Measurements from ENCODE around the gene MMP2.

MMP2 gene

DNA sequence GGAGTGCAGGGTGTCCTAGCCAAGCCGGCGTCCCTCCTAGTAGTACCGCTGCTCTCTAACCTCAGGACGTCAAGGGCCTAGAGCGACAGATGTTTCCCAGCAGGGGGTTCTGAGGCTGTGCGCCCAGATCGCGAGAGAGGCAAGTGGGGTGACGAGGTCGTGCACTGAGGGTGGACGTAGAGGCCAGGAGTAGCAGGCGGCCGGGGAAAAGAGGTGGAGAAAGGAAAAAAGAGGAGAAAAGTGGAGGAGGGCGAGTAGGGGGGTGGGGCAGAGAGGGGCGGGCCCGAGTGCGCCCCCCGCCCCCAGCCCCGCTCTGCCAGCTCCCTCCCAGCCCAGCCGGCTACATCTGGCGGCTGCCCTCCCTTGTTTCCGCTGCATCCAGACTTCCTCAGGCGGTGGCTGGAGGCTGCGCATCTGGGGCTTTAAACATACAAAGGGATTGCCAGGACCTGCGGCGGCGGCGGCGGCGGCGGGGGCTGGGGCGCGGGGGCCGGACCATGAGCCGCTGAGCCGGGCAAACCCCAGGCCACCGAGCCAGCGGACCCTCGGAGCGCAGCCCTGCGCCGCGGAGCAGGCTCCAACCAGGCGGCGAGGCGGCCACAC lies at the start of gene MMP2:
Gene MMP2, plus strand, starts transcription at position 372 of the 603 bp plus-strand sequence. CDS start 282 bp downstream, outside the sequence.
- FAIRE-seq: no peak
- DNase-seq (ENCODE audit: insufficient read length, low spot score): no peak

DNA sequence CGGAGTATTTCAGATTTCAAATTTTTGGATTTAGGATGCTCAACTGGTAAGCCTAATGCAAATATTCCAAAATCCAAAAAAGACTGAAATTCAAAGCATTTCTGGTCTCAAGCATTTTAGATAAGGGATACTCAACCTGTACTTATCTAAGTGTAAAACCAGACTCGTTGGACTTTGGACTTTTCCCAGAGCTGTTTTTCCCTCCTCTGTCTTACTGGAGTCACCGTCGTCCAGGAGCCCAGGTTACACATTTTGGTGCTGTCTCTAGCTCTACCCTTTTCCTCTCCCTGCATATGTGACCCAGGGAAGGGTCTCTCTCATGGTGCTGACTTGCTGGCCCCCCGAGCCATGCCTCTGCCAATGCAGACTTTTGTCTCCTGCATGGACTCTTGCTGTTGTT lies 46.0 kb upstream of the MMP2 start:
- DNase-seq (ENCODE audit: insufficient read length, low spot score): no peak
- no peak for FAIRE-seq

DNA sequence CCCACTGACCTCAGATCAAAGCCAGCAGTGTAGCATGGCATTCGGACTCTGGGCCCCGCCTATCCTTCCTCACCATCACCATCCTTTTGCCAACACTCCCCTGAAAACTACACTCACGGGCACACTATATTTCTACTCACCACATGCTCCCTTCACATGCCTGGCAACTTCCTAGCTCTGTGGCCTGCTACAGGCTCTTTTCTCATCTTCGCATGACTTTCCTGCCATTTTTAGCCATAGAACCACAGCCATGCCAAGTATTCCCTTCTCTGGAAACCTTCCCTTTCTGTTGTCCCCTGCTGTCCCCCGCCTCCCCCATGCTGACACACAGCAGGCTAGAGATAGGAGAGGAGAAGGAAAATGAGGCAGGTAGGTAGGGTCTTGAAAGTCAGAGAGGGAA lies 45.5 kb upstream of the MMP2 start:
- no peak for FAIRE-seq

DNA sequence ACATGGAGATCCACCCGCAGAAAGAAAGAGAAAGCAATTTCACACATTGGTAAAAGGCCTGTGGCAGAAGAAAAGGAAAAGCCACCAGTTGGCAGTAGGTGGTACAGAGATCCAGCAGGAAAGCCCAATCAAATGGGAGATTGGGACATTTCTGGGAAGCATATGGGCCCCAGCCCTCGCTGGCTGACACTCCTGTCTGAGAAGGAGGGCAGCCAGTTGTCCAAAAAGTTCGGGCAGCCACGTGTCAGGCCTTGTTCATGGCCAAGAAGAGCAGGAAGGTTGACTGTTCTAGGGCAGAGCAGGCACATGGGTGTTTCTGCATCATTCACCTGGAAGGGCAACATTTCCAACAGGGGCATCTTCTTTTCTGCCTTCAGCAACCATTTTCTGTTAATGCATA lies 45.0 kb upstream of the MMP2 start:
- no peak for DNase-seq (ENCODE audit: insufficient read length, low spot score)
- FAIRE-seq: no peak

More for the DNA sequence above, 45.5 kb upstream of the MMP2 start:
- DNase-seq (ENCODE audit: insufficient read length, low spot score): no peak

DNA sequence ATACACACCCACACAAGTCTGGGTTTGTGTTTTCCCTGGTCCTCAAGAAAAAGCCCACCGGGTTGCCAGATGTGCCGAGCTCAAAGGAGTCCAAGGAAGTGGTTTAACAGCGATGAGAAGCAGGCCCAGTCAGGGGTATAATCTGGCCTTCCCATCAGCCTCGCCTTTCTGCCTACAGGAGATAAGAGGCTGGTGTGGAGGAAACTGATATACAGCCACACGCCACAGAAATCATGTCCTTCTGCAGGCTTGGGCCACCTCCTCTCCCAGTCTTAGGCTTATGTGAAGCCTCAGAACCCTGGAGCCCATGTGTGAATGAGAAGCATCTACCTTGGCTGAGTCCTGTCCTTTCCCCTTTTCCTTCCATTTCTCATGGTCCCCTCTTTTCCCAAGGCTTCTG lies 43.6 kb upstream of the MMP2 start:
- FAIRE-seq (no peak), DNase-seq (ENCODE audit: insufficient read length, low spot score) (no peak)

DNA sequence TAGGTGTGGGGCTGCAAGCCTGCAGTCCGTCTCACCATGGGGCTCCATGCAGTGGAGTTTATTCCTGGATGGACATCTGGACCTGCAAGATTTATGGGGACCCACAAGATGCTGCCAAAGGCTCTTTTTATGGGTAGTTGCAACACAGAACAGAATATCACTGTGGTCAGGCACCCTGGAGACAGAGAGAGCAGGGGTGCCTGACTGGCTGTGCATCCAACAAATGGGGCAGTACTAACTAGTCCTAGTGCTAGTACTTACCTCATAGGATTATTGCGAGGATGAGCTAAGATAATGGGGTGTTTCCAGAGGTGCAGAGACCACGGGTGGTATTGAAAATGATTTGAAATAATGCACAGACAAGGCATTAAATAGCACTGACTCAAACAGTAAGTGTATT lies 42.4 kb upstream of the MMP2 start:
- DNase-seq (ENCODE audit: insufficient read length, low spot score): no peak
- FAIRE-seq: no peak

DNA sequence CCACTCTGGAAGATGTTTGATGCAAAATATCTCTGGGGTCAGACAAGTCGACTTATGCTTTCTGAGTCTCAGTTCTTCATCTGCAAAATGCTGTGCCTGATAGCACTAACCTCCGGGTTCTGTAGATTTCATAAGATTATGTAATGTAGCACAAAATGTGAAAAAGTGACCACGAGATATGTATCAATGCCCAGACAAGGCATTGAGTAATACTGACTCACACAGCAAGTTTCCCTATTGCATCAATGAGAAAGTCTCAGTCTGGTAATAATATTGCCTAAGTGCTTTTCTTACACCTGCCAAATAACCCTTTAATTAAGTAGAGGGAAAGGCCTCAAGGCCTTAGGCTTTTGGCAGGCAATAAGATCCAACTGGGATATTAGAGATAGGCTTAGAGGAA lies 41.4 kb upstream of the MMP2 start:
- DNase-seq (ENCODE audit: insufficient read length, low spot score) (no peak), FAIRE-seq (no peak)

DNA sequence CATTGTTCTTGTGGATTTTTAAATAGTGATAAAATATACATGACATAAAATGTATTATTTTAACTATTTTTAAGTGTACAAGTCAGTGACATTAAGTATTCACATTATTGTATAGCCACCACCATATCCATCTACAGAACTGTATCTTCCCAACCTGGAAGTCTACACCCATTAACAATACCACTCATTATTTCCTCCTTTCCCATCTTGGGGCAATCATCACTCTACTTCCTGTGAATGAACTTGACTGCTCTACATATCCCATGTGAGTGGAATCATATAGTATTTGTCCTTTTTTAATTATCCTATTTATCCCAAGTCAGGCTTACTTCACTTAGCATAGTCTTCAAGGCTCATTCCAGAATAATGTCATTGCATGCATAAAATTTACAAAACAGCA lies 40.7 kb upstream of the MMP2 start:
- DNase-seq (ENCODE audit: insufficient read length, low spot score): no peak
- FAIRE-seq: no peak

DNA sequence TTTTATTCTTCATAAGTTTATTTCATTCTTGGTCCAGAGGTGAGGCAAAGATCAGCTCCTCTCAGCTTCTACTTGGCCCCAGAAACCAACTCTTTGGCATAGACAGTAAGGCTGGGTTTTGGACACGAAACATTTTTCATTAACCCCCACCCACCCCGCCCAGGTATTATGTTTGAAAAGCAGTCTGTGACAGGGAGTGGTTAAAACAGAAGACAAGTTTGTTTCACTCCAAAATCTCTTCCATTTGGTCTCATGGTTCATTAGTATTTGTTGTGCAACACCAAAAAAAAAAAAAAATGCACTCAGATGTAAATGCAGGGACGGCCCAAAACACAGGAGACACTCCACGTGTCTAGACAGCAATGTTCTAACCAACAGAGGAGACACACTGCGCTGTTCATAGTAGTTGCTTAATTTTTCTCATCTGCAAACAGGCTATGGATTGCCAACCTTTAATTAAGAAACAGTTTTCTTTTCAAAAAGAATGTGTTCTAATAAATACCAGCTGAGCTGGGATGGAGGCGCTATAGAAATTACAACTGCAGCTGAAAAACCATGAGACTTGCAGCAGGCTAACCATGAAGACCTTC lies 39.8 kb upstream of the MMP2 start:
- FAIRE-seq (no peak), DNase-seq (ENCODE audit: insufficient read length, low spot score) (no peak)

DNA sequence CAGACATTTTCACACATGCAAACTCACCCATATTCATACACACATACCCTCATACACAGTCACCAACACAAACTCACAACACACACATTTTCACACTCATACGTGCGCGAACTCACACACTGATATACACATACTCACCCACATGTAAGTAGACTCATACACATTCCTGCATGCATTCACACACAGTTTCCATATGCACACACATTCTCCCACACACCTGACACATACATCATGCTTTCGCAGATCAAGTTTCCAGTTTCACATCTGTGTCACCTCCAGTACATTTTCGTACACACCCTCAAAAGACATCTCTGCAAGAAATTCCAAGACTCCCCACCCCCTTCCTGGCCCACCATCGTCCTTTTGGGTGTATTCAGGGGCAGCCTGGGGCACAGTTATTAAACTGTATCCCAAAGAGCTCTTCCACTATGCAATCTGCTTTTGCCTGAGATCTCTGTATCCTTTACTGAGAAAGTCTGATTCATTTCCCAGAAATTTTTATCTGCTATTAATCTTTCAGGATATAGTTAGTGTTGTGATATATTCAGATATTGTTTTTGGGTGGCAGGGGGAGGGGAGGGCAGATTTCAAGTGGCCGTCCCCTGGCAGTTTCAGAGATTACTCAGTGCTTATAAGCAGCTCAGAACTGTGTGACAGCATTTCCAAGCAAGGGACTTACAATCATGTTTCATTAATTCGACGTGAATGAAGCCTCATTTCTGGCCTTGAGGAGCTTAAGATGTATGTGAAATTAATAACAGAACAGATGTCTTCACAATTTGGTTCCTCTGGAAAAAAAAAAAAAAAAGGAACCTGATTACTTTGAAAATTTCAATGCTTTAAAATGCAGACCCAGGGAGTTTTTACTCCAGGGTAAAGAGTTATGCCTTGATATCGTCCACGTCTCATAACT lies 35.3 kb upstream of the MMP2 start:
- no peak for FAIRE-seq
- DNase-seq (ENCODE audit: insufficient read length, low spot score): no peak

DNA sequence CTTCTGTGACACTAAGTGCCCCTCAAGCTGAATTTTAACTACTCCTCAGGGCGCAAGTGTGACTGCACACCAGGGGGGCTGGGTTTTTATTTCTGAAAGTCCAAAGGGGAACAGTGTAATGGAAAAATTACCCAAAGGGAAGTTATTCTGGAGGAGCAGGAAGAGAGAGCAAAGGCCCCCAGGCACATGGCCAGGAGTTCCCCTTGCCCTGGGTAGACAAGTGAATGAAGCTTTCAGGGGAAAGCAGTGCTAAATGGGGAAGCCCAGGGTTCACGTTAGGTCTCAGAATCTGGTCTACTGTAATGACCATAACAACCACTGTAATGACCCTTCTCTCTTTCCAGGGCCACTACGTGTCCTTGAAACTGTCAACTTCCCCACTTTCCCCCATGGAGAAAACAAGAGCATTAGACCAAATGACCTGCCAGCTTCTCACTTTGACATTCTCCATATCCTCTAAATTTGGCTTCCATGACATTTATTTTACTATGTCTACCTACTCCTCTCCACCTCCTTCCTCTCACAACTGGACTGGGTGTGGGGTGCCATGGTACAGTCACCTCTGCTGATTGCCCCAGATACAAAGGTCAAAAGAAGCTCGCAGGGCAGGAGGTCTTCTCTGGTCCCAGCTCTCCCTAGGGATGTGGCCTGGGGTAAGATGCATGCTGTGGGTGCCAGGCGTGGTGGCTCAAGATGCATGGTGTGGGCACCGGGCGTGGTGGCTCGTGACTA lies 34.1 kb upstream of the MMP2 start:
- FAIRE-seq (no peak), DNase-seq (ENCODE audit: insufficient read length, low spot score) (no peak)

DNA sequence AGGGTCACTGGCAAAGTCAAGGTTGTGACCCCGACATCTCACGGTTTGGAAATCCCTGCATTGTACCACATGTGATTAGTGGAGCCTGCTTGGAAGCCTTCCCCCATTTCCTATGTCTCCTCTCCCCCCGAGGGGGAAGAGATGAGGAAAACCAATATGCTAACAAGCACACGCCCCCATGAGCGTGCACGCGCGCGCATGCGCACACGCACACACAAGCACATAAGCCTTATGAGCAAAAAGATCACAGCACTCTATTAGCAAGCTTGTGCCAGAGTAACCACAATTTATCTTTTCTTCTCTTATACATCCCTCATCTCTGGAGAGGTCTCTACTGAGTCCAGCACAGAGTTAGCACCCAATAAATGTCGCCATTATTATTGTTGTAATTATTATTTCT lies 31.8 kb upstream of the MMP2 start:
- FAIRE-seq (no peak), DNase-seq (ENCODE audit: insufficient read length, low spot score) (no peak)

DNA sequence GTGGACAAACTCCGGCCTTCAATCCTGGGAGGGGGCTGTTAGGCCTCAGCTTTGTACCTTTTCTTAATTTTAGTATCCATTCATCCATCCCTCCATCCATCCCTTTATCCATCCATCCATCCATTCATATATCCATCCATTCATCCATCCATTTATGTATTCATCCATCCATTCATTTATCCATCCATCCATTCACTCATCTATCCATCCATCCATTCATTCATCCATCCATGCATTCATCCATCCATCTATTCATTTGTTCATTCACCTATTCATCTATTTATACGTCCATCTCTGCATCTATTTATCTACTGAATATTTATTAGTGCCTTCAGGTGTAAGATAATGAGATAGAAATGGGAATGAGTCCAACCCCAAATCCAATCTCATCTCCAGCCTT lies 26.0 kb upstream of the MMP2 start:
- DNase-seq (ENCODE audit: insufficient read length, low spot score): no peak
- FAIRE-seq: no peak

DNA sequence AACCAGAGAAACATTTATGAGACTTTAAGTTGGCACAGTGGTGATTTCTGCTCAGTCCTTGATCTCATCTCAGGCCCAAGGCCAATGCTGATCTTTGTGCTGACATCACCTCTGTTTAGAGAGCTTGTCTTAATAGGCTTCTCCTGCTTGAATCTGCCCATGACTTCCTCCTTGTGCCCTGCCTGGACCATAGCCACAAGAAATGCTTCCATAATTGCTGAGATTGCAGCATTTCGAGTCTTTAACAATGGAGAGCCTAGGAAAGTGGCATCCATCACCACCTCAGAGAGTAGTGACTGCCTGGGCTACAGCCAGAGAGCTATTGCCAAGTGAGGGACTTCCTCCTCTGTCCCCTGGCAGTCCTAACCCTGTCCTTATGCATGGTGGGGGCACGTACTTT lies 25.1 kb upstream of the MMP2 start:
- DNase-seq (ENCODE audit: insufficient read length, low spot score): no peak
- FAIRE-seq: no peak

DNA sequence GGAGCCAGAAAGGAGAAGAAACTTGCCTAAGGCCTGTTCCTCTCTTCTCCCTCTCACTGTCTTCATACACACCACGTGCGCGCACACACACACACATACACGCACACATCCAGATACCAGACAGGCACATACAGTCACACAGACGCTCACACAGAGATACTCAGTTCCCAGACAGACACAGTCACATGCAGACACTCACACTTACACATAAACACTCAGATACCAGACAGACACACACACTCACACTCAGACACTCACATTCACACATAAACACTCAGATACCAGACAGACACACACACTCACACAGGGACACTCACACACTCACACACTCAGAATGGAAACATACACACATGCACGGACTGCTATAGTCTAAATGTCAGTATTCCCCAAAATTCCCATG lies 24.1 kb upstream of the MMP2 start:
- FAIRE-seq (no peak), DNase-seq (ENCODE audit: insufficient read length, low spot score) (no peak)

DNA sequence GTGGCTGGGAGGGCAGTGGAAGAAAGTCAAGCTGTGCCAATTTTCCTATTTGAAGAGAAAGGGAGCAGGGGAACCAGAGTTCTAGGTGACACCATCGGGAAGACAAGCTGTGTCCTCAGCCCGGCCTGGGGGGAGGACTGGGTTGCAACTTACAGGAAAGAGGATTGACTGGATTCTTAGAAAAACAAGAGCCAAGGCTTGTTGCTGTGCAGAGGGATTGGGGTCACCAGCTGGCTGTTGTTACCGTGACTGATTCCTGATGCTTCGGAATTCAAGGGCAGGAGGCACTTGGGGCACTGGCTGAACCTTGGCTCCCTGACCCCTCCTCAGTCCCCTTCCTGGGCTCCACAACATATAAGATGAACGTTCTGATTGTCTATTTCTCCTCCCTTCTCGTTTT lies 16.8 kb upstream of the MMP2 start:
- no peak for FAIRE-seq

DNA sequence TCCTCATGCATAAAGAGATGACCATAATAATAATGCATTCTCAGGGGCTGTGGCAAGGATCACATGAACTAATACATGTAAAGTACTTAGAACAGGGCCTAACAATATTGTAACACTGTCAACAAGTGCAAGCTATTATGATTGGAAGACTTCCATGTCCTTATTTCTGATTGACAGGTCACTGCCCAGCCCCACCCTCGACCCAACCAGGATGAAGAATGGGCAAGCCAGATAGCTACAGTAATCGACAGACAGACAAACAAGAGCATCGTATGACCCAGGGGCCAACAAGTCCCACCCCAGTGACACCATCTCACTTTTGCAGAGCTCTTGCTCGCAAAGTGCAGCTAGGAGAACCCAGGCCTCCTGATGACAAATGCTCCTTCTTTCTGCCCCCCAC lies 14.6 kb upstream of the MMP2 start:
- DNase-seq (ENCODE audit: insufficient read length, low spot score) (no peak), FAIRE-seq (no peak)

More for the DNA sequence above, 16.8 kb upstream of the MMP2 start:
- no peak for DNase-seq (ENCODE audit: insufficient read length, low spot score)

DNA sequence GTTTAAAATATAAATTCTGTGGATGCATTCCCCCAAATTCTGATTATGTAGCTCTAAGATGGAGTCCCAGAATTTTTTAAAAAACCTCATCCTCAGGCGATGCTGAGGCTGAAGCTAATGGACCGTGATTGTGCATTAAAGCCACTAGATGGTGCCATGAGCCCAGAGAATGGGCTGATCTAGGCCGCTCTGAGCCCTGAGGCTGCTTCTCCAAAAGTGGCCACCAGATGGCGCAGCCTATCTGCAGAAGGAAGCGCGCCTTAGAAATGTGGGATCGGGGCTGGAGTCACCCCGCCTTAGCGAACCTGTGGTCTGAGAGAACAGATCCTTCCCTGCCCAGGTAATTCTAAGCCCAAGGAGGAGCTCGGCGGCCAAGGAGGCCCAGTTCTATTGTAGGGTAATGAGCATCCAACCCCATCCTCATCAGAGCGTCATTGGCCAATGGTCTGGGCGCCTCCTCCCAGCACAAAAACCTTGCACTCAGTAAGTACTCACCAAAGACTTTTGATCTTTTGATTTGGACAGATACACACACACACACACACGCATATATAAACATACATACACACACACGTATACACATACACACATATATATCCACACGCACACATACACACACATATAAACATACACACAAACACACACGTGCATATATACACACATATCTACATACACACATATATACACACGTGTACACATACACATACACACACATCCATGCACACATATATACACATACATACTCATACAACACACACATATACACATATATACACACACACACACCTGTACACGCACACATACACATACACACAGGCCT lies 13.7 kb upstream of the MMP2 start:
- peak; percentile 96 for FAIRE-seq
- DNase-seq (ENCODE audit: insufficient read length, low spot score): peak; percentile 69

DNA sequence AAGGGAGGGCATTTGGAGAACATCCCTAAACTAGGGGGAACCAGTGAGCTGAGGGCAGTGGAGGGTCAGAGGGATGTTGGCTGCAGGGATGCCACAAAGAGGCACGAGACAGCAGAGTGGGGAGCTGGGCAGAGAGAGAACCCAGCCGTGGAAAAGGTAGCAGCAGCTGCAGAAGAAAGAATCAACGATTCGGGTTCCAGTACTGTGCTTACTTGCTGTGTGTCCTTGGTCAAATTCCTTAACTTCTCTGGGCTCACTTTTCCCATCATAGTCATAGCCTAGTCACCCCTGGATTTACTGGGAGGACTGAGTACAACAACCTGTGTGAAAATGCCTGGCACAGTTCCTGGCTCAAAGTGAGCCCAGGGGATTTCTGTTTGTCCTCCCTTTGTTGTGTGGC lies 12.8 kb upstream of the MMP2 start:
- no peak for FAIRE-seq
- no peak for DNase-seq (ENCODE audit: insufficient read length, low spot score)

DNA sequence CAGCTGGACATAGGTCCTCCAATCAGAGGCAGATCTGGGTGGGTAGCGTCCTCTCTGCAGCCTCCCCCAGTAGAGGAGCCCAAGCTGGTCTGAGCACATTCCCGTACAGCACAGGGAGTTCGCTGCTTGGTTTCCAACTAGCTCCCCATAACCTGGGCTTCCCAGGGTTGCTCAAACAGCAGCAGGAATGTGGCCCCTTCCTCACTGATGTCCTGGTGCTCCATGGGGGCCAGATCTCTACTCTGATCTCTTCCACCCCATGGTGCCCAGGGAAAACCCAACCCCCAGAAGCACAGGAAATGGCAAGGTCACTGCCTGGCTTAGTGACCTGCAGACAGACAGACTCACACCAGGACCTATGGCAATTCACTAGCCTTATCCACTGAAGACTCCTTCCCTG lies 11.1 kb upstream of the MMP2 start:
- DNase-seq (ENCODE audit: insufficient read length, low spot score): no peak
- no peak for FAIRE-seq
